Ecto neural progenitor cell (in vitro differentiated cells): ENCODE measurements around the gene ZFAND3.

Experiments used
- DNase-seq: peaks from one replicate; pipeline ENCODE4 v3.0.0-alpha.2; 2018; ENCODE audit warnings: low spot score

ZFAND3 gene

GRCh38 chr6:37894585-37894984, 75.1 kb downstream of the ZFAND3 start:
- DNase-seq = no peak

- DNase-seq = no peak
These were observed 77.8 kb downstream of the ZFAND3 start for GRCh38 chr6:37897321-37897720.

- no peak for DNase-seq
These were observed 78.4 kb downstream of the ZFAND3 start for GRCh38 chr6:37897818-37898515.

DNA sequence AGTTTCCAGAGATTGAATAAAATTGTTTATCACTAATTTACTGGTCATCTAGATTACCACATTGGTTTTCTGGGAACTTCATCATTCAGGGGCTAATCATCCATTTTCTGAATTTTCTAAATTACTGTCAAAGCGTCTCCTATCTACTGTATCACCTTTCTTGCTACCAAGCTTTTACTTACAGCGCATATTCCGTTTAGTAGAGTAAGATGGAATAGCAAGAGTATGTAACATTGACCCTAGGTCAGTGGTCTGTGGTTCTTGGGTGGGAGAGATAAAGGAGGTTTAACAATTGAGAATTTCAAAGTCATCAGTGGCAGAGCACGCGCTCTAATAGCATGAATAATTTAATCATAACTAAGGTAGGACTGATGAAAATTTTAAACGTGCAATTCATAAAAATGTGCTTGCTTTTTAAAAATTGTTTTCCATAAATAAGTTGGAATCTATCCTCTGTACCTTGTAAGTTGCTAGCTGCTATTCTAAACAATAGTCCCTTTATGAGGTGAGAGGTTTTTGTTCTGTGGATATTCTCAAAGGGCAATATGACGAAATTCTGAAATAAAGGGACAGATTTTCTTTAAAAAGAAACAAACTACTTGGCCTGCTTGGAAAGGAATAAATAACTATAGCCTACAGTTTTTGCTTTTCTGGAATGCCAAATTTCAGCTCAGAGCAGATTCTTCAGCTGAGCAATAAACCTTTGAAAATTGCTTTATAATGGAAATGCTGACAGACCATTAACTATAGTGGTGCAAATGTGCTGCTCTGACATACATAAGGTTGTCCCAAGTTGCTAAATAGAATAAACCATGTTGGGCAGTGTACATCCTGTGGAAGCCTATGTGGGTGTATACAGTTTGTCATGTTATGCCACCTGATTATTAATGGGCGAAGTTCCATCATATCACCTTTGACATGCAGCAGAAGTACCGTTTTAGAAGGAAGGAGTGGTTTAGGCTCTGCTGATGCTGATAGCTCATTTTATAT, 84.1 kb downstream of the ZFAND3 start:
- no peak for DNase-seq

DNA sequence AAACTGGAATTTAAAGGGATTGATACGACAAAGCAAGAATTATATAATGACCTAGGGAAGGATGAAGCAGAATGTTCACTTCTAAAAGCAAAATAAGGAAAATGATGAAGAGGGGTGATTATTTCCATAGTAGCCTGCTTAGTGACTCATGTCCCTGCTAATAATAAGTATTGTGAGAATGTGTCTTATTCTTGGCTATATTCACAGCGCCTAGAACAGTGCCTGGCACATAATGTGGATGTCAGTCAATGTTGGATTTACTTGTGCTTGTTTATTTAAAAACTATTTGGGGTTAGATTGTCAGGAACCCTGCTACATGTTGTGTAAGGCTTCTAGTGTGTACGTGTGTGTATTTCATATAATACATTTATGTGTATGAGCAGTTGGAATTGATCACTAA, 85.1 kb downstream of the ZFAND3 start:
- no peak for DNase-seq

DNA sequence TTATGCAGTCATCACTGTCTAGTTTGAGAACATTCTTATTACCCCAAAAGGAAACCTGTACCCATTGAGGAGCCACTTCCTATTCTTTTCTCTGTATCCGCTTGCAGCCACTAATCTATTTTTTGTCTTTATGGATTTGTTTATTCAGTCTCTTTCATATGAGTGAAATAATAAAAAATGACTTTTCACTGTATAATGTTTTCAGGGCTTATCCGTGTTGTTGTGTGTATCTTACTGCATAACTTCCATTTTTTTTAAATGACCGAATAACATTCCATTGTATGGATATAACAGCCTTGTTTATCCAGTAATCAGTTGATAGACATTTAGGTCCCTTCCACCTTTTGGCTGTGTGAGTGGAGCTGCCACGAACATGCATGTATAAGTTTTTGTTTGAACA, 86.6 kb downstream of the ZFAND3 start:
- no peak for DNase-seq

DNA sequence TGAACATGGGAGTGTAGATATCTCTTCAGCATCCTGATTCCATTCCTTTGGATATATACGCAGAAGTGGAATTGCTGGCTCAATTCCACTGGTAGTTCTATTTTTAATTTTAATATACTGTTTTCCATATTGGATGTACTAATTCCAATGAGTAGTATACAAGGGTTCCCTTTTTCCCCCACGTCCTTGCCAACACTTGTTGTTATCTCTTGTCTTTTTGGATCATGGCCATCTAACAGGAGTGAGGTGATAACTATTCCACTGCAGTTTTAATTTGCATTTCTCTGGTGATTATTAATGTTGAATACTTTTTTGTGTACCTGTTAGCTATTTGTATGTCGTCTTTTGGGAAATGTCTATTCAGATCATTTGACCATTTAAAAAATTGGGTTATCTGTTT, 91.5 kb downstream of the ZFAND3 start:
- DNase-seq = no peak

GRCh38 chr6:37913210-37913609, 93.7 kb downstream of the ZFAND3 start:
- no peak for DNase-seq

DNA sequence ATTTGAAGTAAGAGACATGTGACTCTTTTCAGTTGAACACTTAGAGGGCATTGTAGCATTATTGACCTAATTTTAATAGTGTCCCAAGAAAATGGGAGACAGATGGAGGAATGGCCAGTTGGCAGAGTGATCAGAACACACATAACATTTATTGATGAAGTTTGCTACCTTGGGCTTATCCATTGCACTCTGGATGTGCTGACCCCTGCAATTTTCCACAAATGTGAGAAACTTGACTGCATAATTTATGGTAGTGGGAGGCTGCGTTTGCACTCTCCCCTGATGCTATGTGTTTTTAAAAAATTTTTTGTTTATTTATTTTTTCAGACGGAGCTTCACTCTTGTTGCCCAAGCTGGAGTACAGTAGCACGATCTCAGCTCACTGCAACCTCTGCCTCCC, 95.9 kb downstream of the ZFAND3 start:
- no peak for DNase-seq

GRCh38 chr6:37916149-37916548, 96.6 kb downstream of the ZFAND3 start:
- no peak for DNase-seq

GRCh38 chr6:37916675-37917074, 97.1 kb downstream of the ZFAND3 start:
- no peak for DNase-seq

DNA sequence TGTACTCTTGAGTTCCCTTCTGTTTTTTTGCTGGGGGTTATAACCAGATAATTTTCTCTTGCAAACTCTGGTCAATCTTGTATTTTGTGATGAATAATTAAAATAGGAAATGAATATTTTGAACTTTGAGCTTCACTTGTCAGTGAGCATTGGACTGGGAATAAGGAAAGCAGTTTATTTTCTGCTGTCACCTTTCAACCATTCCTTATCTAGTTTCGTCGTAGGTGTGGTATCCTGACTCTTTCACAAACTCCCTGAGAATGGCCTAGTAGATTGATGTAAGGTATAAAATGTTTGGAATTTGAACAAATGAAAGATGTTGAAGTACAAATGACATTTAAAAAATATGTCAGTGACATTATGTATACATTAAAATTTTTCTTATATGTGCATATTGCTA, 98.0 kb downstream of the ZFAND3 start:
- no peak for DNase-seq

DNA sequence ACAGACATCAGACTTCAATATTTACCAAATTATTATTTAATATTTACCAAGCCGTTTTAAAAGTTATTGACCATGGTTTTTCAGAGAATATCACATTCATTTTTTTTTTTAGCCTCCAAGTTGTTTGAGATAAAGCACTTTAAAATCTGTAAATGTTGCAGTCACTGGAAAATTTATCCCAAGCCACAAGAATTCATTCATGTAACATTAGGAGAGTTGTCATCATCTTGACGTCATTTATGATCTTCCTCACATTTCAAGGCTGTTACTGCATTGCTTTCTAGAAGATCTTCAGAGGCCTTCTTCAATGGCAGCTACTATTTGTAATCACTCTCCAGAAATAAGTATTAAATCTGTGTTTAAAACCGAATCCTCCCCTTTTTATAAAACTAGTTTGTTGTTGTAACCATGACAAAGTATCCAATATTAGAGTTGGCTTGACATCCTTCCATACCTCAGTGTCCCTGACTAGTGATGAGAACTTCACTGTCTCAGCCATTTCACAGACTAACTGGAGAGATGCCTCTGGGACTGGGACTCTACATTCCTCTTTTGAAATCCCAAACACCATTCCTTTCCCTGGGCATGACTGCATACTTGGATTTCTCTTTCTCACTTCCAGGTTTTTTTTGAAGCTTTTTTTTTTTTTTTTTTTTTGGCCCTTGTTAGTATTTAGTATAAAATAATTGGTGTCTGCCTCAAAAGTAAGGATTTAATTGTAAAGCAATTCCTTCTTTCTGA, 100.1 kb downstream of the ZFAND3 start:
- no peak for DNase-seq

DNA sequence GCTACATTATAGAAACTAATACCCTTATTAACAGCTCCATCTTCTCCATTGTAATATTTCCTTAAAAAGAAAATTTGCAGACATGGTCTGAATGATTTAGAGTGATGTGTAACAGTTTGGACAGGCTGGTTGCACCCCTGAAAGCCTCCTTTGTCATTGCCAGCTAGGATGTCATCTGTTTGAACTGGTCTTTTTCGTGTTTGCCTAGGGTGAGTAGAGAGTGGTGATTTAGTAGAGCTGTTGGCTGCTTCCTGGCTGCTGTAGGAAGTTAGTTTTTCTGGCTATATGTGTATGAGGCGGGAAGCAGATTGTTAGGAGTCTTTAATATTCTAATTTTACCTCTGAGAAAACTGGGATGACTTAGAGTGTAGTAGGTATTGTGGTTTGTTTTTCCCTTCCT, 101.1 kb downstream of the ZFAND3 start:
- DNase-seq = no peak

DNA sequence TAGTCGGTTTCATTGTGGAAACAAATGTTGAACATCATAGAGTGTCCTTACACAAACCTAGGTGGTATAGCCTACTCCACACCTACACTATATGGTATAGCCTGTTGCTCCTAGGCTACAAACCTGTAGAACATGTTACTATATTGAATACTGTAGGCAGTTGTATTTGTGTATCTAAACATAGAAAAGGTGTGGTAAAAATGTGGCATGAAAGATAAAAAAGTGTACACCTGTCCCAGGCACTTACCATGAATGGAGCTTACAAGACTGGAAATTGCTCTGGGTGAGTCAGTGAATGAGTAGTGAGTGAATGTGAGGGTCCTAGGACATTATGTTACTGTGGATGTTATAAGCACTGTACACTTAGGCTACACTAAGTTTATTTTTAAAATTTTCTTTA, 103.0 kb downstream of the ZFAND3 start:
- no peak for DNase-seq

DNA sequence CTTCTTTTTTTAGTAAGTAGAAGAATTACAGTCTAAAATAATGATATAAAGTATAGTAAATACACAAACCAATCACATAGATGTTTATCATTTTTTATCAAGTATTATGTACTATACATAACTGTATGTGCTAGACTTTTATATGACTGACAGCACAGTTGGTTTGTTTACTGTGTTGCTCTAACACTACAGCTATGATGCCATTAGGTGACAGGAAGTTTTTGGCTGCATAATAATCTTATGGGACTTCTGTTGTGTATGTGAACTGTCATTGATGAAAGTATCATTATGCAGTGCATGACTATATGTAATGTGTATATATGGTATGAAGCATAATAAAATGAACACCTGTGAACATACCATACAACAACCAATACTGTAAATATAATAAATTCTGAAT, 104.0 kb downstream of the ZFAND3 start:
- no peak for DNase-seq

- DNase-seq = no peak
These were observed 107.1 kb downstream of the ZFAND3 start for GRCh38 chr6:37926661-37927060.

DNA sequence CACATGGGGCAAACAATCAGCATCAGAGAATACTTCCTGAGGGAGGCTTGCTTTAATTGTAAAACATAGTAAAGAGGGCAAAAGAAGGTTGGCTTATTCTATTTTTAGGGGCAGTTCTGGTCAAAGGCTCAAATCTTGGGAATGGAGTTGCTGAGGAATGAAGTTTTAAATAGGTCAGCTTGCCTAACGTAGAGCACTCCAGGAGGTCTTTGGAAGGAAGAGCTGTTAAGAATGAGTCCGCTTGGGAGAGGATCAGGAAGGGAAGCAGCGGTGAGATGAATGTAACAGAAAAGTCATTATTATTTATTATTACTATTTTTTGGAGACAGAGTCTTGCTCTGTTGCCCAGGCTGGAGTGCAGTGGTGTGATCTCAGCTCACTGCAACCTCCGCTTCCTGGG, 108.7 kb downstream of the ZFAND3 start:
- no peak for DNase-seq

GRCh38 chr6:37930288-37930971, 110.9 kb downstream of the ZFAND3 start:
- DNase-seq = no peak

DNA sequence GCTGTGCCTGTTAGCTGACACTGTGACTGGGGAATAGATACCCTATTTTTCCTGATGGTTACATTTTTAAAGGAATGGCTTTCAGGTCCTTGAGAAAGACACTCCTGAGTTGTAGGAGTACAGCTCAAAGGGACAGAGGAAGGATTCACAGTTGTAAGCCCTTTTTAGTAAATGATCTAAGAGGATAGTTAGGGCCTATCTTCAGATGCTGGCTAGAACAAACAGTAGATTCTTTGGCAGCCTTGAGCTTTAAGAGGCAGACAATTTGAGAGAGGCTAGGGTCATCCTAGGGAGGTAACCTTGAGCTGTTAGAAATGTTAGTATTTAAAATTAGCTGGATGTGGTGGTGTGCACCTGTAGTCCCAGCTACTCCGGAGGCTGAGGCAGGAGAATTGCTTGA, 111.5 kb downstream of the ZFAND3 start:
- DNase-seq = no peak

- no peak for DNase-seq
These were observed 114.7 kb downstream of the ZFAND3 start for GRCh38 chr6:37934276-37934675.

DNA sequence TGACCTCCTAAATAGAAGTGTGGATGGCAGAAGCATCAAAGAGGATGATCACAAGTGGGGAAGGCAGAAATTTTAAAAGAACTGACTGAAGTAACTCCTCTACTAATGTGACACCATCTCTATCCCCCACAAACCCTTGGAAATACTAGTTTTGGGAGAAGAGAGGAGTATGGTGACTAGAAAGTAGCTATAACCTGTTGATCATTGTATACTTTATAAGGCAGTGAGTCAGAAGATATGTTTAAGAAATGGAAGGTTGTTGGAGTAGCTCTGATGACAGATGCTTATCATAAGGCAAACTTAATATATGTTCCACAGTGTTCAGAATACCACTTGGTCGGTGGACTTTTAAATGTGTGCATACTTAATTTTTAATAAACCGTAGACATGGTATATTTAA, 116.6 kb downstream of the ZFAND3 start:
- DNase-seq = no peak
